HUES6 (cell line): Measurements from ENCODE around the gene OTUB2.
"Not testable (repeated sequence)": the region's sequence is repeated elsewhere in the genome, so short reads cannot be mapped to it uniquely, and the experiment has no call there.

Source experiments
- H3K27ac ChIP-seq: 2 replicates; pipeline ENCODE4 v1.7.0; 2013; ENCODE audit warnings: low read depth, mild to moderate bottlenecking, low read length, inconsistent platforms
- H3K27me3 ChIP-seq: 2 replicates; pipeline ENCODE4 v1.6.1; 2013; ENCODE audit warnings: low read length; ENCODE audit not compliant: control insufficient read depth, insufficient read depth
- H3K36me3 ChIP-seq: 2 replicates; pipeline ENCODE4 v1.6.1; 2013; ENCODE audit warnings: low read length; ENCODE audit not compliant: control insufficient read depth, insufficient read depth
- H3K4me1 ChIP-seq: 2 replicates; pipeline ENCODE4 v1.6.1; 2013; ENCODE audit warnings: low read length; ENCODE audit not compliant: control insufficient read depth, insufficient read depth
- H3K4me3 ChIP-seq: 2 replicates; pipeline ENCODE4 v1.5.1; 2013; ENCODE audit warnings: low read depth, low read length
- H3K9ac ChIP-seq: one replicate; pipeline ENCODE4 v1.6.1; 2013; ENCODE audit warnings: mild to moderate bottlenecking, low read length
- H3K9me3 ChIP-seq: 2 replicates; pipeline ENCODE4 v1.6.1; 2013; ENCODE audit warnings: low read depth, low read length; ENCODE audit not compliant: control insufficient read depth, insufficient read depth

OTUB2 gene

GRCh38 chr14:94062344-94062940 lies 36.3 kb downstream of the OTUB2 start:
- Histone ChIP-seq H3K27me3 (no peaks in the 10 kb centered on the region), H3K27ac (peak overlapping the region; percentile 35; the same call in 1 of the 2 replicates), H3K36me3 (peaks cover 53% of the 10 kb centered on the region), H3K9ac (no peak overlapping the region), H3K4me1 (peaks cover 27% of the 10 kb centered on the region), H3K4me3 (no peak overlapping the region), H3K9me3 (no peaks in the 10 kb centered on the region)

GRCh38 chr14:94066089-94066676 lies 40.0 kb downstream of the OTUB2 start:
- H3K27ac ChIP-seq, result no peak overlapping the region
- peaks cover 27% of the 10 kb centered on the region for H3K4me1 ChIP-seq
- no peaks in the 10 kb centered on the region for H3K27me3 ChIP-seq
- peaks cover 16% of the 10 kb centered on the region for H3K36me3 ChIP-seq
- H3K9me3 ChIP-seq, result peaks cover 10% of the 10 kb centered on the region
- no peak overlapping the region for H3K4me3 ChIP-seq
- no peak overlapping the region for H3K9ac ChIP-seq

- H3K9me3 ChIP-seq, result peaks cover 37% of the 10 kb centered on the region
Observed at GRCh38 chr14:94072076-94072475, 45.9 kb downstream of the OTUB2 start.

GRCh38 chr14:94074534-94074933 lies 48.4 kb downstream of the OTUB2 start:
- Histone ChIP-seq H3K36me3 (peaks cover 42% of the 10 kb centered on the region), H3K9ac (no peak overlapping the region), H3K27ac (no peak overlapping the region), H3K4me1 (peaks cover 8% of the 10 kb centered on the region; the same call in 1 of the 2 replicates), H3K27me3 (no peaks in the 10 kb centered on the region), H3K4me3 (no peak overlapping the region), H3K9me3 (peaks cover 39% of the 10 kb centered on the region)

More at GRCh38 chr14:94072076-94072475, 45.9 kb downstream of the OTUB2 start:
- not testable (repeated sequence) for H3K9ac ChIP-seq, H3K4me3 ChIP-seq, H3K4me1 ChIP-seq, H3K27ac ChIP-seq, H3K27me3 ChIP-seq
- peaks cover 19% of the 10 kb centered on the region for H3K36me3 ChIP-seq

GRCh38 chr14:94075008-94075407 lies 48.9 kb downstream of the OTUB2 start:
- H3K27ac ChIP-seq, result no peak overlapping the region
- peaks cover 44% of the 10 kb centered on the region for H3K36me3 ChIP-seq
- no peak overlapping the region for H3K9ac ChIP-seq
- no peaks in the 10 kb centered on the region for H3K27me3 ChIP-seq
- peaks cover 13% of the 10 kb centered on the region; the same call in 1 of the 2 replicates for H3K4me1 ChIP-seq
- no peak overlapping the region for H3K4me3 ChIP-seq
- H3K9me3 ChIP-seq, result peaks cover 35% of the 10 kb centered on the region

- Histone ChIP-seq H3K9ac (no peak overlapping the region), H3K27ac (no peak overlapping the region), H3K9me3 (peaks cover 28% of the 10 kb centered on the region), H3K4me1 (peaks cover 13% of the 10 kb centered on the region; the same call in 1 of the 2 replicates), H3K4me3 (no peak overlapping the region), H3K27me3 (no peaks in the 10 kb centered on the region), H3K36me3 (peaks cover 43% of the 10 kb centered on the region)
Observed at GRCh38 chr14:94077111-94077821, 51.1 kb downstream of the OTUB2 start.

- Histone ChIP-seq H3K9me3 (peaks cover 26% of the 10 kb centered on the region), H3K27me3 (no peaks in the 10 kb centered on the region), H3K4me3 (no peak overlapping the region), H3K4me1 (peaks cover 13% of the 10 kb centered on the region; the same call in 1 of the 2 replicates), H3K36me3 (peaks cover 40% of the 10 kb centered on the region), H3K27ac (no peak overlapping the region), H3K9ac (no peak overlapping the region)
Observed at GRCh38 chr14:94077823-94078222, 51.7 kb downstream of the OTUB2 start.

GRCh38 chr14:94079891-94080620 lies 53.9 kb downstream of the OTUB2 start:
- Histone ChIP-seq H3K9me3 (peaks cover 19% of the 10 kb centered on the region; the same call in 1 of the 2 replicates), H3K36me3 (peaks cover 37% of the 10 kb centered on the region), H3K27ac (peak overlapping the region; percentile 35; the same call in 1 of the 2 replicates), H3K4me3 (peak overlapping the region; percentile 74), H3K27me3 (no peaks in the 10 kb centered on the region), H3K9ac (peak overlapping the region; percentile 92), H3K4me1 (peaks cover 13% of the 10 kb centered on the region; the same call in 1 of the 2 replicates)

- peaks cover 14% of the 10 kb centered on the region; the same call in 1 of the 2 replicates for H3K9me3 ChIP-seq
- H3K27ac ChIP-seq, result peak within 1 kb of the TSS; percentile 75; the same call in 1 of the 2 replicates
- peaks cover 13% of the 10 kb centered on the region; the same call in 1 of the 2 replicates for H3K4me1 ChIP-seq
- peak within 1 kb of the TSS; percentile 92 for H3K9ac ChIP-seq
- peaks cover 33% of the 10 kb centered on the region for H3K36me3 ChIP-seq
- peak within 1 kb of the TSS; percentile 74 for H3K4me3 ChIP-seq
- no peaks in the 10 kb centered on the region for H3K27me3 ChIP-seq
Observed at GRCh38 chr14:94080621-94081385, 54.7 kb downstream of the OTUB2 start, which contains the start of the genes DDX24 and IFI27L1. Gene DDX24 (minus strand): TSS chr14:94081202. CDS start chr14:94079742, 1,460 bp downstream. Gene IFI27L1 (plus strand): TSS chr14:94081310. CDS start chr14:94096938, 15,628 bp downstream.

- Histone ChIP-seq H3K4me3 (peak overlapping the region; percentile 74), H3K4me1 (peaks cover 13% of the 10 kb centered on the region; the same call in 1 of the 2 replicates), H3K9ac (peak overlapping the region; percentile 65), H3K27ac (no peak overlapping the region), H3K27me3 (no peaks in the 10 kb centered on the region), H3K9me3 (peaks cover 12% of the 10 kb centered on the region; the same call in 1 of the 2 replicates), H3K36me3 (peaks cover 29% of the 10 kb centered on the region)
Observed at GRCh38 chr14:94081386-94081820, 55.3 kb downstream of the OTUB2 start.
